CD14-positive monocyte (primary cell): ENCODE measurements around the gene SCARB1. TPM values are rescaled to one million over a fixed set of nuclear protein-coding genes. Genes with fewer than 3 reads are reported as not detected.
A peak's percentile ranks its signal among the peaks of the same experiment; 100 is the strongest.

Experiments used
- DNase-seq, 3 donors: peaks; one replicate each; pipeline ENCODE4 v3.0.0-alpha.2; 2011 to 2022
- H2AFZ ChIP-seq: 2 replicates; pipeline ENCODE4 v1.6.0; 2012; ENCODE audit warnings: mild to moderate bottlenecking, low read depth, low read length, inconsistent platforms; ENCODE audit not compliant: insufficient read depth, poor library complexity, severe bottlenecking
- H3K27ac ChIP-seq, 2 donors: 1 replicate in 1 of 2; 2 replicates in 1 of 2; pipeline ENCODE4 v1.5.1; 2012 to 2013; ENCODE audit warnings: low read length in 2 of 2, control low read depth in 1 of 2, inconsistent platforms in 1 of 2, low read depth in 1 of 2, mild to moderate bottlenecking in 1 of 2
- H3K27me3 ChIP-seq, 2 donors: one replicate each; pipeline versions ENCODE4 v1.6.0 to v1.6.1; 2011 to 2013; ENCODE audit warnings: low read length in 2 of 2; ENCODE audit not compliant: control insufficient read depth in 2 of 2, insufficient read depth in 2 of 2
- H3K36me3 ChIP-seq, 2 donors: replicated peaks in 1 of 2; 1 replicate in 1 of 2; 2 replicates in 1 of 2; pipeline versions ENCODE4 v1.5.1 to v1.6.1; 2012 to 2013; ENCODE audit warnings: low read length in 2 of 2, control low read depth in 1 of 2, inconsistent platforms in 1 of 2, mild to moderate bottlenecking in 1 of 2; ENCODE audit not compliant: insufficient read depth in 2 of 2, control insufficient read depth in 1 of 2
- H3K4me1 ChIP-seq, 2 donors: 1 replicate in 1 of 2; 2 replicates in 1 of 2; pipeline versions ENCODE4 v1.5.1 to v1.6.1; 2012 to 2013; ENCODE audit warnings: low read length in 2 of 2, control low read depth in 1 of 2, inconsistent platforms in 1 of 2, mild to moderate bottlenecking in 1 of 2, moderate library complexity in 1 of 2; ENCODE audit not compliant: insufficient read depth in 2 of 2, control insufficient read depth in 1 of 2
- H3K4me2 ChIP-seq: replicated peaks from 2 replicates; pipeline ENCODE3; 2012; ENCODE audit warnings: low read length, moderate library complexity, mild to moderate bottlenecking; ENCODE audit not compliant: poor library complexity, severe bottlenecking; ENCODE audit errors: extremely low read depth
- H3K4me3 ChIP-seq, 3 experiments: fragments of 200-600 bp in 1 of 3; sonication (generic) in 1 of 3; replicated peaks in 1 of 3; 1 replicate in 2 of 3; 2 replicates in 1 of 3; pipeline ENCODE4 v1.5.1; 2011 to 2013; ENCODE audit warnings: low read length in 3 of 3, mild to moderate bottlenecking in 3 of 3, control low read depth in 2 of 3, low read depth in 2 of 3, inconsistent platforms in 1 of 3, moderate library complexity in 1 of 3
- H3K79me2 ChIP-seq: 2 replicates; pipeline ENCODE4 v1.6.0; 2012; ENCODE audit warnings: mild to moderate bottlenecking, control low read depth, inconsistent platforms, low read length, moderate library complexity; ENCODE audit not compliant: insufficient read depth
- H3K9ac ChIP-seq: 2 replicates; pipeline ENCODE4 v1.6.0; 2017; ENCODE audit warnings: low read length, mild to moderate bottlenecking; ENCODE audit not compliant: insufficient read depth, poor library complexity, severe bottlenecking
- H3K9me3 ChIP-seq, 2 donors: replicated peaks in 1 of 2; 1 replicate in 1 of 2; 2 replicates in 1 of 2; pipeline versions ENCODE4 v1.5.1 to v1.6.1; 2012 to 2013; ENCODE audit warnings: low read length in 2 of 2, control low read depth in 1 of 2; ENCODE audit not compliant: control insufficient read depth in 1 of 2, insufficient read depth in 1 of 2
- H4K20me1 ChIP-seq: 2 replicates; pipeline ENCODE4 v1.6.0; 2012; ENCODE audit warnings: mild to moderate bottlenecking, low read length, control low read depth, moderate library complexity; ENCODE audit not compliant: insufficient read depth
- H3K27ac Mint-ChIP-seq, 7 donors: one replicate each; pipeline ENCODE4 v1.8.0; 2020; ENCODE audit warnings: mild to moderate bottlenecking in 7 of 7, mixed read lengths in 7 of 7, moderate library complexity in 6 of 7, inconsistent platforms in 2 of 7
- H3K27me3 Mint-ChIP-seq, 3 donors: one replicate each; pipeline ENCODE4 v1.8.0; 2021 to 2022; ENCODE audit warnings: low read depth in 3 of 3, mild to moderate bottlenecking in 3 of 3, mixed read lengths in 3 of 3, moderate library complexity in 3 of 3, inconsistent platforms in 1 of 3
- H3K36me3 Mint-ChIP-seq, 2 donors: one replicate each; pipeline ENCODE4 v1.8.0; 2020; ENCODE audit warnings: mixed read lengths in 2 of 2, inconsistent platforms in 1 of 2, mild to moderate bottlenecking in 1 of 2
- H3K4me1 Mint-ChIP-seq: one replicate; pipeline ENCODE4 v1.8.0; 2020; ENCODE audit warnings: mild to moderate bottlenecking, mixed read lengths
- H3K4me3 Mint-ChIP-seq, 2 donors: one replicate each; pipeline ENCODE4 v1.8.0; 2020; ENCODE audit warnings: mild to moderate bottlenecking in 2 of 2, mixed read lengths in 2 of 2, moderate library complexity in 1 of 2
- H3K9me3 Mint-ChIP-seq, 7 donors: one replicate each; pipeline ENCODE4 v1.8.0; 2020 to 2022; ENCODE audit warnings: mixed read lengths in 7 of 7, mild to moderate bottlenecking in 6 of 7, moderate library complexity in 6 of 7, inconsistent platforms in 2 of 7
- WGBS: methylation state at CpG from one replicate; pipeline ENCODE4 v1.1.5; 2013; ENCODE audit warnings: missing lambda C conversion rate; ENCODE audit not compliant: insufficient coverage; 5-methylcytosine and 5-hydroxymethylcytosine counted together
- intact Hi-C, 2 donors: fragments of 100-400 bp; cut with micrococcal nuclease; formaldehyde crosslinking; loops; one replicate each; pipeline versions ENCODE4 v1.15.0 to v1.15.1; 2023
- polyA plus RNA-seq, 3 donors: library from polyadenylated mRNA; depleted of rRNA in 1 of 3; unstranded in 2 of 3; stranded (reverse) in 1 of 3; fragments of 300-500 nt in 2 of 3; fragments of >200 nt in 1 of 3; fragmentation: Illumina TruSeq in 2 of 3; gene quantifications; 1 replicate in 2 of 3; 2 replicates in 1 of 3; pipeline ENCODE4 v1.2.3, GENCODE V29; 2012 to 2021
- TF ChIP-seq, protein P1 (sequence below): fragments of 200-600 bp; IDR thresholded peaks from one replicate; pipeline ENCODE4 v1.8.0; 2022; ENCODE audit warnings: antibody characterized with exemption, mild to moderate bottlenecking

The SCARB1 gene
- polyA plus RNA-seq, 3 donors, result 13.1 to 34.3 (median 15.2) TPM

DNA sequence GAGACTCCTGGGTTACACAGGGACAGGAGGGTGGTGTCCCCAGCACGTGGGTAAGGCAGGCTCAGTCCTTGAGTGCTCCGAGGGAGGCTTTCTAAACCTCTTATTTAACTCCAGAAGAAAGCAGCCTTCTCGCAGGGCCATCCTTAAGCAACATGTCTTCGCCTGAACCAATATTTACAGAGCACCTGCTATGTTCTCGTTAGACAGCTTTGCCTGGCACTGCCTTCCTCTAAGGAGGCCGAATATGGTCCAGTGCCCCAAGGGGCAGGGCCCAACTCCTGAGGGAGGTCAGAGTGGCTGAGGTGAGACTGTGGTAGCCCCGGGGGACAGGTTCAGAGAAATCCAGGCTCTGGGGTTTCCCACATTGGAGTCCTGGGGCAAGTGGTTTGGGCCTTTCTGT, 2.1 kb upstream of the SCARB1 start:
- Mint-ChIP-seq H3K27ac (no peak overlapping the region), H3K4me1 (peaks cover 64% of the 10 kb centered on the region), H3K27me3 (peaks cover 0 to 7% (median 6%) of the 10 kb centered on the region in 3 donors), H3K36me3 (peaks cover 0 to 6% of the 10 kb centered on the region in 2 donors), H3K9me3 (peaks cover 0 to 2% (median 0%) of the 10 kb centered on the region in 7 donors), H3K4me3 (no peak overlapping the region)
- H3K9me3 ChIP-seq, result no peaks in the 10 kb centered on the region
- intact Hi-C loops, result loop anchor here in 1 of 2 donors (5.0 kb wide), 1 partner anchor 93 kb away; no protein-coding TSS in a partner anchor
- no peak overlapping the region for H3K4me2 ChIP-seq
- TF ChIP-seq, protein P1, sequence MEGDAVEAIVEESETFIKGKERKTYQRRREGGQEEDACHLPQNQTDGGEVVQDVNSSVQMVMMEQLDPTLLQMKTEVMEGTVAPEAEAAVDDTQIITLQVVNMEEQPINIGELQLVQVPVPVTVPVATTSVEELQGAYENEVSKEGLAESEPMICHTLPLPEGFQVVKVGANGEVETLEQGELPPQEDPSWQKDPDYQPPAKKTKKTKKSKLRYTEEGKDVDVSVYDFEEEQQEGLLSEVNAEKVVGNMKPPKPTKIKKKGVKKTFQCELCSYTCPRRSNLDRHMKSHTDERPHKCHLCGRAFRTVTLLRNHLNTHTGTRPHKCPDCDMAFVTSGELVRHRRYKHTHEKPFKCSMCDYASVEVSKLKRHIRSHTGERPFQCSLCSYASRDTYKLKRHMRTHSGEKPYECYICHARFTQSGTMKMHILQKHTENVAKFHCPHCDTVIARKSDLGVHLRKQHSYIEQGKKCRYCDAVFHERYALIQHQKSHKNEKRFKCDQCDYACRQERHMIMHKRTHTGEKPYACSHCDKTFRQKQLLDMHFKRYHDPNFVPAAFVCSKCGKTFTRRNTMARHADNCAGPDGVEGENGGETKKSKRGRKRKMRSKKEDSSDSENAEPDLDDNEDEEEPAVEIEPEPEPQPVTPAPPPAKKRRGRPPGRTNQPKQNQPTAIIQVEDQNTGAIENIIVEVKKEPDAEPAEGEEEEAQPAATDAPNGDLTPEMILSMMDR, result no peak
- H3K4me1 ChIP-seq, result peaks cover 61 to 66% of the 10 kb centered on the region in 2 donors
- H3K79me2 ChIP-seq, result peaks cover 18% of the 10 kb centered on the region
- no peak overlapping the region for H3K27ac ChIP-seq
- WGBS, result 96% methylated on average over 6 of the region's 7 CpGs
- no peak for DNase-seq
- no peak overlapping the region for H3K4me3 ChIP-seq
- peaks cover 6% of the 10 kb centered on the region for H4K20me1 ChIP-seq
- no peaks in the 10 kb centered on the region for H3K27me3 ChIP-seq
- H2AFZ ChIP-seq, result no peak overlapping the region
- H3K9ac ChIP-seq, result no peak overlapping the region
- no peaks in the 10 kb centered on the region for H3K36me3 ChIP-seq

GRCh38 chr12:124864326-124864752, 675 bp upstream of the SCARB1 start:
- Mint-ChIP-seq H3K9me3 (peaks cover 0 to 2% (median 0%) of the 10 kb centered on the region in 7 donors), H3K4me1 (peaks cover 60% of the 10 kb centered on the region), H3K27me3 (peaks cover 0 to 7% (median 6%) of the 10 kb centered on the region in 3 donors), H3K27ac (peak overlapping the region; percentile 62 to 94 (median 90)), H3K36me3 (peaks cover 10 to 13% of the 10 kb centered on the region in 2 donors), H3K4me3 (peak overlapping the region; percentile 73 to 83)
- peak overlapping the region; percentile 93 for H2AFZ ChIP-seq
- peak overlapping the region; percentile 98 for H3K4me2 ChIP-seq
- intact Hi-C loops, result no loop called here
- peaks cover 18% of the 10 kb centered on the region for H3K79me2 ChIP-seq
- peaks cover 6% of the 10 kb centered on the region for H4K20me1 ChIP-seq
- WGBS, result 89% methylated on average over 11 of the region's 14 CpGs
- peak overlapping the region in 2 of 3 experiments; percentile 27 to 86 for H3K4me3 ChIP-seq
- peaks cover 53 to 56% of the 10 kb centered on the region in 2 donors for H3K4me1 ChIP-seq
- no peaks in the 10 kb centered on the region for H3K9me3 ChIP-seq
- H3K27ac ChIP-seq, result peak overlapping the region; percentile 48 to 80
- H3K36me3 ChIP-seq, result no peaks in the 10 kb centered on the region
- no peaks in the 10 kb centered on the region for H3K27me3 ChIP-seq
- TF ChIP-seq, protein P1, result no peak
- no peak for DNase-seq
- no peak overlapping the region for H3K9ac ChIP-seq
